HG02610 (cell line): Measurements from ENCODE around the gene IGHMBP2.

Source experiments
- ATAC-seq: cut with Tn5 transposase; IDR thresholded peaks from one replicate; pipeline ENCODE4 v1.9.1; 2021; ENCODE audit warnings: mild to moderate bottlenecking, moderate library complexity; ENCODE audit not compliant: unreplicated experiment

IGHMBP2 gene

GRCh38 chr11:68978626-68978930, 74.9 kb downstream of the IGHMBP2 start:
- no peak for ATAC-seq

DNA sequence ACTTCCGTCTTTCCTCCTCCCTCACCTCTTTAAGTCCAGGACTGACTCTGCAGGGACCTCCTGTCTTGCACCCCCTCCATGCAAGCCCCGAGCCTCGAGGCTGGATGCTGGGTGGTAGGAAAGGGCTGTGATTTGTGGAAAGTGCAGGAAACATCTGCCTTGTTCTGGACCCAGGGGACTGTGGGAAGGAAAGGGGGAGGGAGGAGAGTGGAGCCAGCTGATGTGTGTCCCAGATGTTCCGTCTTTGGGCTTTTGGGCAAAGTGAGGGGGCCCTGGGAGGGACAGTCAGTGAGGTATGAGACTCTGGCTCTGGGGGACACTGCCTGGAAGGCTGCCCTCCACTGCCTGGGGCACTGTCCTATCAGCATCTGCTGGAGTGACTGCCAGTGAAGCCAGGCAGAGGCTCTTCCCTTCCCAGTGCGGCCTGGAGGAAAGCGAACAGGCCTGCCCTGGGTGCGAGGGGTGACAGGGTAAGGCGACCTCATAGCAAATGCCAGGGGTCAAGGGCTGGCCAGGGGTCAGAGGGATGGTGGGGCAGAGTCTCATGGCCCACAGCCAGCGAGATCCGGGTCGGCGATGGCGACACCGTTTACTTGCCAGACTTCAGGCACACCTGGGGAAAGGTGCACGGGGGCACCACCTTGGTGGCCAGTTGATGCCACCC, 75.4 kb downstream of the IGHMBP2 start:
- ATAC-seq = no peak

- no peak for ATAC-seq
Observed at GRCh38 chr11:68979931-68980775, 76.5 kb downstream of the IGHMBP2 start.

DNA sequence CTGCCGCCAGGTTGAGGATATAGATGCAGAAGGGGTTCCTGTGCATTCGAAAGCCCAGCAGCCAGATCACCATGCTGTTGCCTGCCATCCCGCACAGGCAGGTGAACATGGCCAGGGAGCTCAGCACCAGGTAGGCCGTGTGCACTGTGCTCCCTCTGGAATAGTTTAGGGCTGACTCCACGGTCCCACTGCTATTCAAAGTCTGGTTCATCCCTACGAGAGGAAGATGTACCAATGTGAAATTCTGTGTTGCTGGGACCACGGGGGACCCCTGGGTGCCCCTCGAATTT, 77.0 kb downstream of the IGHMBP2 start, which contains the start of gene MRGPRD:
Gene MRGPRD (minus strand): TSS at position 211 of the 290 bp plus-strand sequence. CDS start 0 bp downstream, at position 211.
- no peak for ATAC-seq

- no peak for ATAC-seq
Observed at GRCh38 chr11:68982134-68982533, 78.4 kb downstream of the IGHMBP2 start.

DNA sequence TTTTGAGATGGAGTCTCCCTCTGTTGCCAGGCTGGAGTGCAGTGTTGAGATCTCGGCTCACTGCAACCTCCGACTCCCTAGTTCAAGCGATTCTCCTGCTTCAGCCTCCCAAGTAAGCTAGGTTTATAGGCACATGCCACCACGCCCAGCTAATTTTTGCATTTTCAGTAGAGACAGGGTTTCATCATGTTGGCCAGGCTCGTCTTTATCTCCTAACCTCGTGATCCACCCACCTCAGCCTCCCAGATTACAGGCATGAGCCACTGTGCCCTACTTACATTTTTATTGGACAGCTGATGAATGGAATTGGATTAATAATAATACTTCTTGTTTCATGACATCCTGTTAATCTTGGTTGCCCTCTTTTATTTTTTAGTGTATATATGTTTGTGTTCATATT, 80.1 kb downstream of the IGHMBP2 start:
- no peak for ATAC-seq

DNA sequence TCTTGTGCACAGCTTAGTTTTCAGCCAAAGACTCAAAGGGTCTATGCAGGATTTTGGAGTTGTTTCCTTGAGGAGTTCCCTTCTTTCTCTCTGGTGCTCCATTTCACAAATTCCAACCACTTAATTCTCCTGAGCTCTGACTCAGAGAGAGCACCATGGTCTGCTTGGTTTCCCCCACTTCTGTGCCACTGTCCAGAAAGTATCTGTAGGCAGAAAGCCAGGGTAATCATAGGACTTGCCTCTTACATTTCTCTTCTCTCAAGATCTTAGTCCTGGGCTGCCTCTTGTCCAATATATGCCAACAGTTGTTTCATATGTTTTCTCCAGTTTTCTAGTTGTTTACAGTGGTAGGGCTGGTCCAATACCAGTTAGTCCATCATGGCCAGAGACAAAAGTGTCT, 83.5 kb downstream of the IGHMBP2 start:
- ATAC-seq = no peak

DNA sequence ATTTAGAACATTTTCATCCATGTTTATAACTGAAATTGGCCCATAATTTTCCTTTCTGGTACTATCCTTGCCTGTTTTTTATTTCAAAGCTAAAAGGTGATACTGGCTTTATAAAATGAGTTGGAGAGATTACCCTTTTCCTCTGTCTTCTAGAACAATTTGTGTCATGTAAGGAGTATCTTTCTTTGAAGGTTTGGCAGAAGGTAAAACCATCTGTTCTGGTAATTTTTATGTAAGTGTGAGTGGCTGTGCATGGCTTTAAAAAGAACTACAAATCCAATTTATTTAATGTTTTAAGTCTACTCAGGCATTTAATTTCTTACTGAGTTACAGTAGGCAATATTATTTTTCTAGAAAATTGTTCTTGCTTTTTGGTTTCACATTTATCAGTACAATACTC, 84.8 kb downstream of the IGHMBP2 start:
- no peak for ATAC-seq
